GM19463 (cell line): ENCODE measurements around the gene SRI.
A peak's percentile ranks its signal among the peaks of the same experiment; 100 is the strongest.

Experiments used
- ATAC-seq: cut with Tn5 transposase; IDR thresholded peaks from one replicate; pipeline ENCODE4 v1.9.1; 2021; ENCODE audit warnings: mild to moderate bottlenecking, moderate library complexity; ENCODE audit not compliant: unreplicated experiment

The SRI gene

GRCh38 chr7:88226201-88226600 is 6.4 kb upstream of the SRI start:
- no peak for ATAC-seq

GRCh38 chr7:88224601-88225275 is 4.9 kb upstream of the SRI start:
- ATAC-seq, result no peak

DNA sequence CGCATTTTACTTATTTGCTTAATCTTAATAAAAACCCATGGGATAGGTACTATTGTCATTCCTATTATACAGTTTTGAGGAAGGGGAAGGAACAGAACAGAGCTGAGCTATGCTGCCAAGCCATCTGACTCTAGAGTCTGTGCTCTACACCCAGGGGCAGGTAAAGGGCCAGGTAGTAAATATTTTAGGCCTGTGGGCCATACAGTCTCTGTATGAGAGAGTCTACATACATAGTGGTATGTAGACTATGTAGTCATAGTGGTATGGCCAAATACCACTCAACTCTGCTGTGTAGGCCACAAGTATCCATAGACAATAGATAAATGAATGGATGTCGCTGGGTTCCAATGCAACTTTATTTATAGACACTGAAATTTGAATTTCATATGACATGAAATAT is 3.4 kb upstream of the SRI start:
- ATAC-seq, result no peak

- ATAC-seq, result peak; percentile 21
These were observed 817 bp downstream of the SRI start for GRCh38 chr7:88218836-88219605.

DNA sequence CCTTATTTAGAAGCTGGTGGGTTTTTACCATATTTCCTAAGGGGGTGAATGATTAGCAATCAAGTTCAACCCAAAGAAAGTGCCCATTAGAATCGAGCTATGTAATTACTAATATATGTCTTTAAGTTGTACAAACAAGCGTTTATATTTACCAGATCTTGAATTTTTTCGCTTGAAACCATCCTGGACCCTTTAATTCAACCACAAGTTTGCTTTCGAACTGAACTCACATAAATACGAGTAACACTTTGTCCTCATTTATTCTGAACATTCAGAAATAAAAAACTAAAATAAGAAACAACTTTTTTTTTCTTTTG is 1.5 kb downstream of the SRI start:
- no peak for ATAC-seq

GRCh38 chr7:88217675-88218428 is 2.0 kb downstream of the SRI start:
- peak; percentile 68 for ATAC-seq

DNA sequence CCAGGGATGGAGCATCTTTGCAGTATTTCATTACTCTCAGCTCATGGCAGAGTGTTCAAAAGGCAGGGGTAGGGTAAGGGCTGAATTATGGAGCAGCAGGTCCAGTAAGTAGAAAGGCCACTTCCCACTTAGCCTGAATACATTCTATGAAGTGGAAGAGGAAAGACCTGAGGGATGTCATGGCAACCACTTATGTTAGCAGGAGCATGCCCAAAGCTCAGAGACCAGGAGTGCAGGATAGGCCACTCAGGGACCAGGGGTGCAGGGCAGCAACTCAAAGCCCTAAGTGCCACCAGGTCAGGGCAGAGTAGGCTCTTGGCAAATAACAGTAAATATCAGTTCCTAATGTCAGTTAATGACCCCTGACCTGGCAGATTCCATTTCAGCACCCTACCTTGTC is 3.6 kb downstream of the SRI start:
- no peak for ATAC-seq

DNA sequence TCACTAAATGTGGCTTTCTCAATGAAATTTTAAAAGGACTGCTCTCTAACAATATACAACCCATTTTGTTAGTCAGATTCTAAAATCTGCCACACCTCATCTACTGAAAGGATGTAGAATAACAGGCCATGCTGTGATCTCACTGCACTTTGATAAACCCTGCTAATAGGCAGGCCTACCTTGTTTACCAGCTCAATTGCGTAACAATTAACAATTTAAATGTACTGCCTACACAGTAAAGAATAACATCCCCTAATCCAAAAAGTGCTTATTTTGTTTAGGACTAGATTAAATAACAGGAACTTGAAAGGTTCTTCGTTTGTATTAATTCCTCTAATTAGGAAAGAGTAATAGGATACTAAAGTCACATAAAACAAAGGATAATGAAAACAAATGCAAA is 4.5 kb downstream of the SRI start:
- no peak for ATAC-seq

DNA sequence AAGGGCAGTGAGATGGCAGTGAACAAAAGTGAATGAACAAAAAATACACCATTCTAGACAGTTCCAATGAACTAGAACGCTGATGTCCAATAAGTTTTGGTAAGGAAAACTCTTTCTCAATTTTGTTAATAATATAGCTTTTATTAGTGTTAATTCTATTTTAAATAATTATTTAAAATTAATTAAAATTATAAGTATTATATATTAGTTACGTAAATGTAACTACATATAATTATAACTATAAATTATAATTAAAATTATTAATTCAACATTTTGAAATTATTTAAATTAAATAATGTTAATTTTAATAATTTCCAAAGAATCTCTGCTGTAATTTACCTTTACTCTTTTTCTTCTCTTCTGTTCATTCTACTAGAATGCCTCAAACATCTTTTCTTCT is 5.4 kb downstream of the SRI start:
- ATAC-seq, result no peak

DNA sequence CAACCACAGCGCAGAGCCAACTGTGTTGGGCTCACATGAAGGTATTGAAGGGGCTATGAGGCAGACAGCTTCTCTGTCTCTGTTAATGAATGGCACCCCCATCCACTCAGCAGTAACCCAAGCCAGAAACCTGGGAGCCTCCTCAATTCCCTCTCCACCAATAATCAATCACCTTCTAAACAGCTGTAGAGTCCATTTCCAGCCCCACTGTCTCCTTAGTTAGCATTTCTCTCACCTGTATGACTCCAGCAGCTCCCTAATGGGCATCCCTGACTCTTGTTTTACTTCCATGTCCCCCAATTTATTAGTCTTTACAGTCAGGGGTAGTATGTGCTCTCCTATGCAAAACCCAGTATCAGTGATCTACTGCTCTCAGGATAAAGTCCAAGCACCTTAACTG is 6.9 kb downstream of the SRI start:
- ATAC-seq, result no peak

DNA sequence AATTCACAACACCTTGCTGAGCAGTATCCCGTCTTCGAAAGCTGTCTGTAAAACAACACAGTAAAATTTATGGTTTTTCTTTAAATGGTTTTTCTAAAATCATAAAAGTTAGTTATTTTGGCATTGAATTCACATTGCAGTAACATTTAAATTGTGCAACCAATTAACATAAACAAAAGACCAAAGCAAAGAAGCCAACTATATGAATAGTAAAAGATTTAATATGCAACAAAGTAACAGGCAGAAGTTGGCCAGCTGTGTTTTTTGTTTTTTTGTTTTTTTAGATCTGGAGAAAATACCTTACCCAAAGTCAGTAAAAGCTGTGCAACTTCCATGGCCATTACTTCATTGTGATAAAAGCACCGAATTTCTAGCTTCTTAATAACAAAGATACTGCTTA is 11.3 kb downstream of the SRI start:
- ATAC-seq, result no peak

- no peak for ATAC-seq
These were observed 13.6 kb downstream of the SRI start for GRCh38 chr7:88206254-88206653.

- no peak for ATAC-seq
These were observed 14.7 kb downstream of the SRI start for GRCh38 chr7:88205179-88205578.

DNA sequence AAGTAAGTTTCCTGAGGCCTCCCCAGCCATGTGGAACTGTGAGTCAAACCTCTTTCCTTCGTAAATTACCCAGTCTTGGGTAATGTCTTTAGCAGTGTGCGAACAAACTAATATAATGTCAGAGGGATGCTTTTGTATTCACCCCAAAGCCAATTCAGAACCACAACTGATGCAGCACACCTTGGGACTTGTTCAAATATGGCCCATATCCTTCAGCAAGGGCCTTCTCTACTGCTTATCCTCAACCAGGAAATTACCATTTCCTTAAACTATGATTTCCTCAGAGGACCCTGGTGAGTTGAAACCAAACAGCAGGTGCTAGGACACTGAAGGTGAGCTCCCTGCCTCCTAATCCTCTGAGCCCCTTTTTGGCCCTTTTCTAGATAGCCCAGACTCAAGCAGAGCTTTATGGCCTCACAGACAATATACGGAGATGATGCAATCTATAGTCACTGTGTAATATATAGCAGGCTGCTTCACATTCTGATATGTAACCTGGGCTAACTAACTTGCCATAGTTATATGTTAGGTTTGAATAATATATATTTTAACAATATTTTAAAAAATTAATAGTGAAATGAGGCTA is 15.2 kb downstream of the SRI start:
- no peak for ATAC-seq

GRCh38 chr7:88203401-88203800 is 16.4 kb downstream of the SRI start:
- ATAC-seq, result no peak

GRCh38 chr7:88202799-88203198 is 17.0 kb downstream of the SRI start:
- ATAC-seq, result peak; percentile 35

- peak; percentile 42 for ATAC-seq
These were observed 17.6 kb downstream of the SRI start for GRCh38 chr7:88202278-88202677.

GRCh38 chr7:88201305-88201704 is 18.5 kb downstream of the SRI start:
- no peak for ATAC-seq

GRCh38 chr7:88200789-88201188 is 19.0 kb downstream of the SRI start:
- no peak for ATAC-seq

- ATAC-seq, result no peak
These were observed 19.6 kb downstream of the SRI start for GRCh38 chr7:88200261-88200660.

DNA sequence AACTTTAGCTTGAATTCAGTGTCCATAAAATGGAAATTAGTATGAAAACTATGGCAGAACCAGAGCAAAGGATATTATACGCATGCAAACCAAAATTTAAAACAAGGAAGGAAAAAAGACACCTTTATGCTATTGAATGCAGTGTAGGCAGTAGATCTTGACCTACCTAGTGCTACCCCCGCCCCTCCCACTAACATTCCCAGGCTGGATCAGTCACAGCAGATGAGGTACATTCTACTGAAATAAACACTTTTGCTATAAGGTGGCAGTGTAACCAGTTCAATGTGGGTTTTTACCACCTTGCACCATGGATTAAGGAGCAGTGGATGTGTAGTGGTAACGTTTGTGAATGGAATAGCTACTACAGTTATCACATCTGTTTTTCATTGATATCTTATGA is 27.9 kb downstream of the SRI start:
- ATAC-seq, result no peak

- ATAC-seq, result no peak
These were observed 34.2 kb downstream of the SRI start for GRCh38 chr7:88185650-88186049.
